Left renal pelvis (tissue), 4 donors: ENCODE results near the gene CYP46A1. TPM values are rescaled to one million over a fixed set of nuclear protein-coding genes. Genes with fewer than 3 reads are reported as not detected.
"Not testable (repeated sequence)": the region's sequence is repeated elsewhere in the genome, so short reads cannot be mapped to it uniquely, and the experiment has no call there.

Source experiments
- DNase-seq, 4 donors: peaks; one replicate each; pipeline ENCODE4 v3.0.0-alpha.2; 2013; ENCODE audit warnings: low read depth in 4 of 4, low spot score in 3 of 4
- polyA plus RNA-seq, 4 donors: library from polyadenylated mRNA; unstranded; fragments of 120-200 nt; gene quantifications; one replicate each; pipeline ENCODE4 v1.2.1, GENCODE V29; 2013; ENCODE audit not compliant: insufficient read length in 4 of 4

CYP46A1 gene
- polyA plus RNA-seq, 4 donors, result 1.4 to 4.2 (median 2.8) TPM

- no peak for DNase-seq
These were observed 27.9 kb upstream of the CYP46A1 start for GRCh38 chr14:99656171-99656570.

- no peak for DNase-seq
These were observed 26.4 kb upstream of the CYP46A1 start for GRCh38 chr14:99657645-99658155.

- no peak for DNase-seq
These were observed 25.8 kb upstream of the CYP46A1 start for GRCh38 chr14:99658218-99658845.

GRCh38 chr14:99659333-99659741, 24.8 kb upstream of the CYP46A1 start:
- DNase-seq, result no peak

GRCh38 chr14:99660006-99660566, 24.0 kb upstream of the CYP46A1 start:
- no peak for DNase-seq

- DNase-seq, result no peak
These were observed 23.3 kb upstream of the CYP46A1 start for GRCh38 chr14:99660794-99661193.

GRCh38 chr14:99661206-99661605, 22.9 kb upstream of the CYP46A1 start:
- not testable (repeated sequence) for DNase-seq

- no peak for DNase-seq
These were observed 21.3 kb upstream of the CYP46A1 start for GRCh38 chr14:99662846-99663245.

- no peak for DNase-seq
These were observed 20.6 kb upstream of the CYP46A1 start for GRCh38 chr14:99663386-99664057.

- DNase-seq, result no peak
These were observed 19.8 kb upstream of the CYP46A1 start for GRCh38 chr14:99664058-99664936.

- no peak for DNase-seq
These were observed 19.2 kb upstream of the CYP46A1 start for GRCh38 chr14:99664937-99665273.

GRCh38 chr14:99666533-99666932, 17.6 kb upstream of the CYP46A1 start:
- no peak for DNase-seq

GRCh38 chr14:99667045-99667444, 17.1 kb upstream of the CYP46A1 start:
- DNase-seq, result no peak

- DNase-seq, result no peak
These were observed 16.3 kb upstream of the CYP46A1 start for GRCh38 chr14:99667821-99668220.

GRCh38 chr14:99668307-99669295, 15.5 kb upstream of the CYP46A1 start:
- DNase-seq, result no peak

- no peak for DNase-seq
These were observed 13.5 kb upstream of the CYP46A1 start for GRCh38 chr14:99670361-99671234.

- DNase-seq, result no peak
These were observed 12.6 kb upstream of the CYP46A1 start for GRCh38 chr14:99671235-99672224.
